ENCODE measurements around the gene ABHD12B. TPM values are rescaled to one million over a fixed set of nuclear protein-coding genes. Genes with fewer than 3 reads are reported as not detected.
"Not testable (repeated sequence)": the region's sequence is repeated elsewhere in the genome, so short reads cannot be mapped to it uniquely, and the experiment has no call there.

Gene ABHD12B
- total and polyA plus RNA-seq, 2 donors, result 1.0 to 1.5 TPM

GRCh38 chr14:50901361-50901760 is 29.5 kb downstream of the ABHD12B start:
- no peaks in the 10 kb centered on the region for H3K36me3 ChIP-seq (ENCODE audit: control insufficient read depth in 2 of 2, insufficient read depth in 2 of 2, low read length in 1 of 2)

GRCh38 chr14:50904719-50905118 is 32.9 kb downstream of the ABHD12B start:
- Histone ChIP-seq H3K4me1 (ENCODE audit: control insufficient read depth in 2 of 2, insufficient read depth in 2 of 2, low read length in 2 of 2) (no peaks in the 10 kb centered on the region), H3K36me3 (ENCODE audit: control insufficient read depth in 2 of 2, insufficient read depth in 2 of 2, low read length in 1 of 2) (no peaks in the 10 kb centered on the region), H3K9me3 (ENCODE audit: control insufficient read depth in 2 of 2, insufficient read depth in 1 of 2, low read length in 1 of 2) (no peaks in the 10 kb centered on the region), H3K27ac (ENCODE audit: low read depth in 1 of 2, low read length in 1 of 2) (no peak overlapping the region), H3K27me3 (ENCODE audit: control insufficient read depth in 2 of 2, insufficient read depth in 1 of 2, low read length in 1 of 2) (no peaks in the 10 kb centered on the region), H3K4me3 (ENCODE audit: low read length in 2 of 2) (no peak overlapping the region)
- no peak for DNase-seq (ENCODE audit: low read depth in 6 of 9, low spot score in 9 of 9)

More at GRCh38 chr14:50901361-50901760, 29.5 kb downstream of the ABHD12B start:
- 98% methylated on average over 3 of the region's 3 CpGs for WGBS
- no peaks in the 10 kb centered on the region for H3K9me3 ChIP-seq (ENCODE audit: control insufficient read depth in 2 of 2, insufficient read depth in 1 of 2, low read length in 1 of 2)
- no peak overlapping the region for H3K4me3 ChIP-seq (ENCODE audit: low read length in 2 of 2)
- H3K4me1 ChIP-seq (ENCODE audit: control insufficient read depth in 2 of 2, insufficient read depth in 2 of 2, low read length in 2 of 2), result no peaks in the 10 kb centered on the region
- no peak overlapping the region for H3K27ac ChIP-seq (ENCODE audit: low read depth in 1 of 2, low read length in 1 of 2)
- H3K27me3 ChIP-seq (ENCODE audit: control insufficient read depth in 2 of 2, insufficient read depth in 1 of 2, low read length in 1 of 2), result no peaks in the 10 kb centered on the region
- no peak for DNase-seq (ENCODE audit: low read depth in 6 of 9, low spot score in 9 of 9)

- Histone ChIP-seq H3K36me3 (ENCODE audit: control insufficient read depth in 2 of 2, insufficient read depth in 2 of 2, low read length in 1 of 2) (no peaks in the 10 kb centered on the region), H3K9me3 (ENCODE audit: control insufficient read depth in 2 of 2, insufficient read depth in 1 of 2, low read length in 1 of 2) (no peaks in the 10 kb centered on the region), H3K27ac (ENCODE audit: low read depth in 1 of 2, low read length in 1 of 2) (no peak overlapping the region), H3K27me3 (ENCODE audit: control insufficient read depth in 2 of 2, insufficient read depth in 1 of 2, low read length in 1 of 2) (no peaks in the 10 kb centered on the region), H3K4me3 (ENCODE audit: low read length in 2 of 2) (no peak overlapping the region), H3K4me1 (ENCODE audit: control insufficient read depth in 2 of 2, insufficient read depth in 2 of 2, low read length in 2 of 2) (no peaks in the 10 kb centered on the region)
- 96% methylated on average over 5 of the region's 5 CpGs for WGBS
- DNase-seq (ENCODE audit: low read depth in 6 of 9, low spot score in 9 of 9), result no peak
Measured at GRCh38 chr14:50906326-50907065, 34.6 kb downstream of the ABHD12B start.

GRCh38 chr14:50910495-50911420 is 38.9 kb downstream of the ABHD12B start:
- H3K4me1 ChIP-seq (ENCODE audit: control insufficient read depth in 2 of 2, insufficient read depth in 2 of 2, low read length in 2 of 2), result no peaks in the 10 kb centered on the region
- H3K36me3 ChIP-seq (ENCODE audit: control insufficient read depth in 2 of 2, insufficient read depth in 2 of 2, low read length in 1 of 2), result no peaks in the 10 kb centered on the region
- no peaks in the 10 kb centered on the region for H3K9me3 ChIP-seq (ENCODE audit: control insufficient read depth in 2 of 2, insufficient read depth in 1 of 2, low read length in 1 of 2)
- H3K4me3 ChIP-seq (ENCODE audit: low read length in 2 of 2), result no peak overlapping the region
- 97% methylated on average over 5 of the region's 5 CpGs for WGBS
- no peaks in the 10 kb centered on the region for H3K27me3 ChIP-seq (ENCODE audit: control insufficient read depth in 2 of 2, insufficient read depth in 1 of 2, low read length in 1 of 2)
- H3K27ac ChIP-seq (ENCODE audit: low read depth in 1 of 2, low read length in 1 of 2), result no peak overlapping the region
- no peak for DNase-seq (ENCODE audit: low read depth in 6 of 9, low spot score in 9 of 9)

- H3K4me1 ChIP-seq (ENCODE audit: control insufficient read depth in 2 of 2, insufficient read depth in 2 of 2, low read length in 2 of 2), result no peaks in the 10 kb centered on the region
- H3K27ac ChIP-seq (ENCODE audit: low read depth in 1 of 2, low read length in 1 of 2), result no peak overlapping the region
- DNase-seq (ENCODE audit: low read depth in 6 of 9, low spot score in 9 of 9), result no peak
- WGBS, result 96% methylated on average over 6 of the region's 6 CpGs
- no peaks in the 10 kb centered on the region for H3K36me3 ChIP-seq (ENCODE audit: control insufficient read depth in 2 of 2, insufficient read depth in 2 of 2, low read length in 1 of 2)
- H3K27me3 ChIP-seq (ENCODE audit: control insufficient read depth in 2 of 2, insufficient read depth in 1 of 2, low read length in 1 of 2), result no peaks in the 10 kb centered on the region
- H3K4me3 ChIP-seq (ENCODE audit: low read length in 2 of 2), result no peak overlapping the region
- no peaks in the 10 kb centered on the region for H3K9me3 ChIP-seq (ENCODE audit: control insufficient read depth in 2 of 2, insufficient read depth in 1 of 2, low read length in 1 of 2)
Measured at GRCh38 chr14:50917449-50917848, 45.6 kb downstream of the ABHD12B start.

GRCh38 chr14:50919524-50919923 is 47.7 kb downstream of the ABHD12B start:
- WGBS, result 97% methylated on average over 5 of the region's 5 CpGs
- not testable (repeated sequence) for DNase-seq (ENCODE audit: low read depth in 6 of 9, low spot score in 9 of 9); H3K4me1 ChIP-seq (ENCODE audit: control insufficient read depth in 2 of 2, insufficient read depth in 2 of 2, low read length in 2 of 2); H3K4me3 ChIP-seq (ENCODE audit: low read length in 2 of 2); H3K36me3 ChIP-seq (ENCODE audit: control insufficient read depth in 2 of 2, insufficient read depth in 2 of 2, low read length in 1 of 2); H3K9me3 ChIP-seq (ENCODE audit: control insufficient read depth in 2 of 2, insufficient read depth in 1 of 2, low read length in 1 of 2); H3K27ac ChIP-seq (ENCODE audit: low read depth in 1 of 2, low read length in 1 of 2); H3K27me3 ChIP-seq (ENCODE audit: control insufficient read depth in 2 of 2, insufficient read depth in 1 of 2, low read length in 1 of 2)

GRCh38 chr14:50920482-50921230 is 48.8 kb downstream of the ABHD12B start:
- no peak overlapping the region for H3K4me3 ChIP-seq (ENCODE audit: low read length in 2 of 2)
- H3K27me3 ChIP-seq (ENCODE audit: control insufficient read depth in 2 of 2, insufficient read depth in 1 of 2, low read length in 1 of 2), result no peaks in the 10 kb centered on the region
- no peak overlapping the region for H3K27ac ChIP-seq (ENCODE audit: low read depth in 1 of 2, low read length in 1 of 2)
- no peaks in the 10 kb centered on the region for H3K9me3 ChIP-seq (ENCODE audit: control insufficient read depth in 2 of 2, insufficient read depth in 1 of 2, low read length in 1 of 2)
- DNase-seq (ENCODE audit: low read depth in 6 of 9, low spot score in 9 of 9), result no peak
- 95% methylated on average over 9 of the region's 9 CpGs for WGBS
- H3K4me1 ChIP-seq (ENCODE audit: control insufficient read depth in 2 of 2, insufficient read depth in 2 of 2, low read length in 2 of 2), result no peaks in the 10 kb centered on the region
- H3K36me3 ChIP-seq (ENCODE audit: control insufficient read depth in 2 of 2, insufficient read depth in 2 of 2, low read length in 1 of 2), result no peaks in the 10 kb centered on the region

- Histone ChIP-seq H3K27ac (ENCODE audit: low read depth in 1 of 2, low read length in 1 of 2) (no peak overlapping the region), H3K4me3 (ENCODE audit: low read length in 2 of 2) (no peak overlapping the region), H3K9me3 (ENCODE audit: control insufficient read depth in 2 of 2, insufficient read depth in 1 of 2, low read length in 1 of 2) (no peaks in the 10 kb centered on the region), H3K27me3 (ENCODE audit: control insufficient read depth in 2 of 2, insufficient read depth in 1 of 2, low read length in 1 of 2) (no peaks in the 10 kb centered on the region), H3K4me1 (ENCODE audit: control insufficient read depth in 2 of 2, insufficient read depth in 2 of 2, low read length in 2 of 2) (no peaks in the 10 kb centered on the region), H3K36me3 (ENCODE audit: control insufficient read depth in 2 of 2, insufficient read depth in 2 of 2, low read length in 1 of 2) (no peaks in the 10 kb centered on the region)
- WGBS, result 97% methylated on average over 2 of the region's 2 CpGs
- no peak for DNase-seq (ENCODE audit: low read depth in 6 of 9, low spot score in 9 of 9)
Measured at GRCh38 chr14:50922803-50923202, 51.0 kb downstream of the ABHD12B start.

GRCh38 chr14:50924236-50924635 is 52.4 kb downstream of the ABHD12B start:
- no peak for DNase-seq (ENCODE audit: low read depth in 6 of 9, low spot score in 9 of 9)
- Histone ChIP-seq H3K9me3 (ENCODE audit: control insufficient read depth in 2 of 2, insufficient read depth in 1 of 2, low read length in 1 of 2) (no peaks in the 10 kb centered on the region), H3K4me1 (ENCODE audit: control insufficient read depth in 2 of 2, insufficient read depth in 2 of 2, low read length in 2 of 2) (no peaks in the 10 kb centered on the region), H3K27me3 (ENCODE audit: control insufficient read depth in 2 of 2, insufficient read depth in 1 of 2, low read length in 1 of 2) (no peaks in the 10 kb centered on the region), H3K27ac (ENCODE audit: low read depth in 1 of 2, low read length in 1 of 2) (no peak overlapping the region), H3K36me3 (ENCODE audit: control insufficient read depth in 2 of 2, insufficient read depth in 2 of 2, low read length in 1 of 2) (no peaks in the 10 kb centered on the region), H3K4me3 (ENCODE audit: low read length in 2 of 2) (no peak overlapping the region)
- WGBS, result 90% methylated on average over 6 of the region's 6 CpGs

Data from thymus (tissue), 11 donors.